Colon (tissue), 2 donors: ENCODE measurements around the gene USP34.
"Not testable (repeated sequence)": the region's sequence is repeated elsewhere in the genome, so short reads cannot be mapped to it uniquely, and the experiment has no call there.

Source experiments
- FAIRE-seq: peaks from 2 replicates; lab custom pipeline; 2012; peaks lifted over from hg19 to GRCh38; lab: Jason Lieb, UNC
- donor health status: control.
- donor health status: control.

The USP34 gene

GRCh38 chr2:61460163-61460562, 10.7 kb downstream of the USP34 start:
- FAIRE-seq = no peak

DNA sequence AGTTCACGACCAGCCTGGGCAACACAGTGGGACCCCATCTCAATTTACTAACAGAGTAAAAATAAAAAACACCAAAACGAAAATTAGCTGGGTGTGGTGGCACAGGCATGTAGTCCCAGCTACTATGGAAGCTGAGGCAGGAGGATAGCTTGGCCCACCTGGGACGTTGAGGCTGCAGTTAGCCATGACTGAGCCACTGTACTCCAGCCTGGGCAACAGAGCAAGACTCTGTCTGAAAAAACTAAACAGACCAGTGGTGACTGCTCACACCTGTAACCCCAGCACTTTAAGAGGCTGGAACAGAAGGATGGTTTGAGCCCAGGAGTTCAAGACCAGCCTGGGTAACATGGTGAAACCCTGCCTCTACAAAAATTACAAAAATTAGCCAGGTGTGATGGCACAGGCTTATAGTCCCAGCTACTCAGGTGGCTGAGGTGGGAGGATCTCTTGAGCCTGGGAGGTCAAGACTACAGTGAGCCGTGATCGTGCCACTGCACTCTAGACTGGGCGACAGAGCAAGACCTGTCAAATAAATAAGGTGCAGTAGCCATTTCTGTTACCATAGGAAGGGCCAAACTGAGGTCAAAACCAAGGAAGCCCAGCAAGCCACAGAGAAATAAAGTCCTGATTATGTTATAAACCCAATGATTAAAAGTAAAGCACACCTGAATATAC, 14.0 kb downstream of the USP34 start:
- FAIRE-seq = no peak

DNA sequence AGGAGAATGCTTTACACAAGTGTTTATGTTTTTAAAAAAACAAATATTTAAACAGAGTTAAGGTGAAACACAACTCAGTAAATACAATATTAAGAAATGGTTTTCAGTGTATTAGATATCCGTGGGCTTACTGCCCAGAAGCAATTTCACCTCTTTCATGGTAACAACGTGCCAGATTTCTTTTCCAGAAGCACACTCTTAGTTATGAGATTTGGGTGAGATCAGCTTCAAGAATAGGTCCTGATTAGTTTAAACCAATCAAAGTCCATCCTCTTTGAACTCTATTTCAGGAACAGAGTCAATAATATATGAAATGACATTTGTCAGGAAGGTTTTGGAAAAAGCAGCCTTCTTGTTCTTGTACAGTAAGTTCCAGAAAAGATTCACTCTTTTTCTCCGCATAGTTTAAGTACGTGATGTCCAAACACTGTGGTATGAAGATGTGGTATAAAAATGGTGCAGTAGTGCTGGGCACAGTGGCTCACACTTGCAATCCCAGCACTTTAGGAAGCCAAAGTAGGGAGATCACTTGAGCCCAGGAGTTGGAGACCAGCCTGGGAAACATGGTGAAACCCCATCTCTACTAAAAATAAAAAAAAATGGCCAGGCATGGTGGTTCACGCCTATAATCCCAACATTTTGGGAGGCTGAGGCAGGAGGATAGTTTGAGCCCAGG, 14.7 kb downstream of the USP34 start:
- FAIRE-seq = no peak

DNA sequence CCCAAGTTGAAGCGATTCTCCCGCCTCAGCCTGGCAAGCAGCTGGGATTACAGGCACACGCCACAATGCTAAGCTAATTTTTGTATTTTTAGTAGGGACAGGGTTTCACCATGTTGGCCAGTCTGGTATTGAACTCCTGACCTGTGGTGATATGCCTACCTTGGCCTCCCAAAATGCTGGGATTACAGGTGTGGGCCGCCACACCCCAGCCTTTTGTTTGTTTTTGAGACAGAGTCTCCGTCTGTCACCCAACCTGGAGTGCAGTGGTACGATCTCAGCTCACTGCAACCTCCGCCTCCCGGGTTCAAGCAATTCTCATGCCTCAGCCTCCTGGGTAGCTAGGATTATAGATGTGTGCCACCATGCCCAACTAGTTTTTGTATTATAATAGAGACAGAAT, 15.9 kb downstream of the USP34 start:
- FAIRE-seq = not testable (repeated sequence)

DNA sequence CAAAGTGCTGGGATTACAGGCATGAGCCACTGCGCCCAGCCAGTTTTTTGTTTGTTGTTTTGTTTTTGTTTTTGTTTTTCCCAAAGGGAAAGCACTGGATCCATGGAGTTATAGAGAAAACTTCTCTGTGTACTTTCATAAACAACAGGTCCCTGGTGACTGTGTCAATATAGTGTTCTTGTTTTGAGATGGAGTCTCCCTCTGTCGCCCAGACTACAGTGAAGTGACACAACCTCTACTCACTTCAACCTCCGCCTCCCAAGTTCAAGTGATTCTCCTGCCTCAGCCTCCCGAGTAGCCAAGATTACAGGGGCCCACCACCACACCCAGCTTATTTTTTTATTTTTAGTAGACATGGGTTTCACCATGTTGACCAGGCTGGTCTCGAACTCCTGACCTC, 16.5 kb downstream of the USP34 start:
- FAIRE-seq = no peak

DNA sequence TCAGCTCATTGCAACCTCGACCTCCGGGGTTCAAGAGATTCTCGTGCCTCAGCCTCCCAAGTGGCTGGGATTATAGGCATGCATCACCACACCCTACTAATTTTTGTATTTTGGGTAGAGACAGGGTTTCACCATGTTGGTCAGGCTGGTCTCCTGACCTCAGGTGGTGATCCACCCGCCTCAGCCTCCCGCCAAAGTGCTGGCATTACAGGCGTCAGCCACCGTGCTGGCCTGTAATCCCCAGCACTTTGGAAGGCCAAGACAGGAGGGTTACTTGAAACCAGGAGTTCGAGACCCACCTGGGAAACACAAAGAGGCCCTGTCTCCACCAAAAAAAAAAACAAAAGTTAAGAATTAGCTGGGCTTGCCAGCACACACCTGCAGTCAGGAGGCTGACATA, 18.5 kb downstream of the USP34 start:
- no peak for FAIRE-seq

DNA sequence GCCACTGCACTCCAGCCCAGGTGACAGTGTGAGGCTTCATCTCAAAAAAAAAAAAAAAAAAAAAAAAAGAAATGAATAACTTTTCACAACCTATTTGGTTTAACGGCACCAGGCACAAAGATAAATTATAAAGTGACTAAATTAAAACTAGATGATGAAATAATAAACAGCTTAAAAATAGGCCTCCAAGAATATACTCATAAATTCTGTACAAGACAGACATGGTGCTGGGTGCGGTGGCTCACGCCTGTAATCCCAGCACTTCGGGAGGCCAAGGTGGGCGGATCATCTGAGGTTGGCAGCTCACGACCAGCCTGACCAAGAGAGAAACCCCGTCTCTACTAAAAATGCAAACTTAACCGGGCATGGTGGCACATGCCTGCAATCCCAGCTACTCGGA, 19.7 kb downstream of the USP34 start:
- FAIRE-seq = no peak

GRCh38 chr2:61450144-61450543, 20.7 kb downstream of the USP34 start:
- FAIRE-seq = no peak

- FAIRE-seq = no peak
These were observed 22.7 kb downstream of the USP34 start for GRCh38 chr2:61448229-61448628.

GRCh38 chr2:61446971-61447370, 23.9 kb downstream of the USP34 start:
- not testable (repeated sequence) for FAIRE-seq

DNA sequence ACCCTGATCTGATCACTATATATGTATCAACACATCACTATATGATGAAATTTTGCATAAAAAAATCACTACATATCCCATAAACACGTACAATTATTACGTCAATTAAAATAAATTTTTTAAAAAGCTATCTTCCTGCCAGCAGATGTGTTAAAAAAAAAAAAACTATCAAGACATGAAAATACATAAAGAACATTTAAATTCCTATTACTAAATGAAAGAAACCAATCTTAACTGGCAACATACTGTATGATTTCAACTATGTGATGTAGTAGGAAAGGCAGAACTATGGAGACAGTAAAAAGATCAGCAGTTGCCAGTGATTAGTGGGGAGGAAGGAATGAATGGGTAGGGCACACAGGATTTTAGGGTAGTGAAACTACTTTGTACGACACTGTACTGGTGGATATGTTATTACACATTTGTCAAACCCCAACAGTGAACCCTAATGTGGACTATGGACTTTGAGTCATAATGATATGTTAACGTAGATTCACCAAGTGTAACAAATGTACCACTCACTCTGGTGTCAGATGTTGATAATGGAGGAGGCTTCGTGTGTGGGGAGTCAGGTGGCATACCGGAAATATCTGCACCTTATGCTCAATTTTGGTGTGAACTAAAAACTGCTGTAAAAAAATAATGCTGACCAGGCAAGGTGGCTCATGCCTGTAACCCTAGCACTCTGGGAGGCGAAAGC, 27.4 kb downstream of the USP34 start:
- no peak for FAIRE-seq

DNA sequence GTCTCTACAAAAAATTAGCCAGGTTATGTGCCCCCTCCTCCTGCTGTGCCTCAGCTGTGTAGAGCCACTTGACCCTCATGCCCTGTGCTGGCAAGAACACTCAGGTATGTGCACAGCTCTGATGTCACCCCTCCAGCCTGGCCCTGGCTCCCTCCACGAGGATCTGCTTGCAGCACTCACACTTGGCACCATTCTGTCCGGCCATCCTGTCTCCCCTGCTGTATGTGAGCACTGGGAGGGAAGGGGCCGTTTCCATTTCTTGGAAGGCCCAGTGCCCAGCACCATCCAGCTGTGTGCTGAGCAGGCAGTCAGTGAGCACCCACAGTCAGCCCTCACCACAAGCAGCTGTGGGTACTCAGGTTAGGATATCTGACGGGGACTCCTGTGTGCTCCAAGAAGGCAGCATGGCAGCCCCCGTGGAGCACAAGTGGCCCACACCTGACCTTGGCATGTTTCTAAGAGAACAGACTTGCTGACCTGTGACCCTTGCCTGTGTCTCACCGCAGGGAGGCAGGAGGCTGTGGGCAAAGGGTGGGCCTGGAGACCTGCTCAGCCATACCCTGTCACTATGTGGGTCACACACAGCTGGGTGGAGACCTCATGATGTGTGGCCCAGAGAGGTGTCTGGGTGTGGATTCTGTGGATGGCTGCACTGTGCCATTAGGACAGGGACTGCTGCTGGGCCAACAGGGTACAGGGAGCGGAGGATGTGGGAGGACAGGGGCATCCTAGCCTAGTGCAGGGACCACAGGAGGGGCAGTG, 31.5 kb downstream of the USP34 start:
- no peak for FAIRE-seq

DNA sequence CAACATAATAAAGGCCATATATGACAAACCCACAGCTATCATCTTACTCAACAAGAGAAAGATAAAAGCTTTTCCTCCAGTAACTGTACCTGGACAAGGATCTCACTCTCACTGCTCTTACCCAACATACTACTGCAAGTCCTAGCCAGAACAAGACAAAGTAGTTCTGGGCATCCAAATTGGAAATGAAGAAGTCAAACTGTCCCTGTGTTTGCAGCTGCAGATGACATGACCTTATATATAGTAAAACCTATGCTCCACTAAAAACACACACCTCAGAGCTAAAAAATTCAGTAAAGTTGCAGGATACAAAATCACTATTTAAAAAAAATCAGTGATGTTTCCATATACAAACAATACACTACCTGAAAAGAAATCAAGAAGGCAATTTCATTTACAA, 32.2 kb downstream of the USP34 start:
- FAIRE-seq = no peak

GRCh38 chr2:61437170-61437569, 33.7 kb downstream of the USP34 start:
- no peak for FAIRE-seq

DNA sequence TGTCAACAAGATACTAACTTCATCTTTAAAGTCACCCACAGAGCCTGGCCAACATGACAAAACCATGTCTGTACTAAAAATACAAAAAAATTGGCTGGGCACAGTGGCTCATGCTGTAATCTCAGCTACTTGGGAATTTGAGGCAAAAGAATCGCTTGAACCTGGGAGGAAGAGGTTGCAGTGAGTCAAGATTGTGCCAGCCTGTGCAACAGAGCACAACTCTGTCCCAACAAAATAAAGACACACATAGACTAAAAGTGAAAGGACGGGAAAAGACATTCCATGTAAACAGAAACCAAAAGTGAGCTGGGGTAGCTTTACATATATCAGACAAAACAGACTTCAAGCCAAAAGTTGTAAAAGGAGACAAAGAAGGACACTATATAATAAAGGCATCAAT, 34.8 kb downstream of the USP34 start:
- no peak for FAIRE-seq

DNA sequence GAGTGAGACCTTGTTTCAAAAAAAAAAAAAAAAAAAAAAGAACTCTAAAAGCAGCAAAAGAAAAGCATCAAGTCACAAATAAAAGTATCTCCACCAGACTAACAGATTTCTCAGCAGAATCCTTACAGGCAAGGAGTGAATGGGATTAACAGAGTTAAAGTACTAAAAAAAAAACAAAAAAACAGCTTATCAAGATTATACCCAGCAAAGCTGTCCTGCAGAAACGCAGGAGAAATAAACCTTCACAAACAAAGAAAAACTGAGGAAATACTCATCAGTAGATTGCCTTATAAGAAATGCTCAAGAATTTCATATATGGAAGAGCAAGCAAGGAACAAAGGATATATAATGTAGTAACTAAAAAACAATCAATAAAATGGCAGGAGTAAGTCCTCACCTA, 35.6 kb downstream of the USP34 start:
- FAIRE-seq = no peak

- no peak for FAIRE-seq
These were observed 36.6 kb downstream of the USP34 start for GRCh38 chr2:61434314-61434713.

GRCh38 chr2:61433606-61434005, 37.3 kb downstream of the USP34 start:
- FAIRE-seq = no peak

- FAIRE-seq = no peak
These were observed 37.9 kb downstream of the USP34 start for GRCh38 chr2:61432990-61433389.

DNA sequence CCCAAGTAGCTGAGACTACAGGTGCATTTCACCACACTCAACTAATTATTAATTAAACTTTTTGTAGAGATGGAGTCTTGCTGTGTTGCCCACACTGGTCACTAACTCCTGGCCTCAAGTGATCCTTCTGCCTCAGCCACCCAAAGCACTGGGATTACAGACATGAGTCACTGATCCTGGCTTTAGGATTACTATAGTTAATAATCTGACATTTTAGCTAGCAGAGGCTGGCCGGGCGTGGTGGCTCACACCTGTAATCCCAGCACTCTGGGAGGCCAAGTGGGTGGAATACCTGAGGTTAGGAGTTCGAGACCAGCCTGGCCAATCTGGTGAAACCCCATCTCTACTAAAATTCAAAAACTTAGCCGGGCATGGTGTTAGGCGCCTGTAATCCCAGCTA, 39.5 kb downstream of the USP34 start:
- FAIRE-seq = no peak

- no peak for FAIRE-seq
These were observed 44.5 kb downstream of the USP34 start for GRCh38 chr2:61426267-61426897.

DNA sequence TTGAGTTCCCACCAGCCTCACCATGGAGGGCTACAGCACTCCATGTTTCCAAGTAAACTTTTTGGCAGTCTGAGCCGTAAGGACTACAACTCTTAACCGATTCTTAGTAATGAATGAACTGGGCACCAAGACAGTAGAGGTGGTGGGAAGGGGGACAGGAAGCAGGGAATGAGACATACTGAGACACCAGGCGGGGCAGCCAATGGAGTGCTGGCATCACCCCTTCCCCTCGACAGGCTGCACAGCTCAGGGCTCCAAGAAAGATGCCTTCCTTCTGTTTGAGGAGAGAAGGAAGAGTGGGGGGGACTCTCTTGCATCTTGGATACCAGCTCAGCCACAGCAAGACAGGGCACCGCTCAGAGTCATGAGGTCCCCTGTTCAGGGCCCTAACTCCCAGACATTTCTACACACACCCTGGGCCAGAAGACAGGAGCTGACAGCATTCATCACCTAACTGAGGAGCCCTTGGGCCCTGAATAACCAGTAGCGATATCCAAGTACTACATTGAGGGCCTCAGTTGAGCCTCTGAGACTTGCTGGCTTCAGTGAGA, 45.2 kb downstream of the USP34 start:
- FAIRE-seq = no peak
